RWPE1 (cell line): ENCODE data around the gene EVI5.

ENCODE experiments used
- CTCF ChIA-PET: fragments of 350-600 bp; sonication (Branson Sonifier 250); formaldehyde crosslinking; extraction: SDS; loops from one replicate; lab custom pipeline; 2021; lab: Yijun Ruan, JAX
- POLR2A ChIA-PET: fragments of 400-600 bp; formaldehyde crosslinking; extraction: SDS; loops from one replicate; lab custom pipeline; 2020; ENCODE audit warnings: antibody characterized with exemption; ENCODE audit not compliant: low non-redundant PET; lab: Yijun Ruan, JAX
- DNase-seq: peaks from one replicate; pipeline ENCODE4 v3.0.0; 2012; ENCODE audit warnings: low spot score
- H3K27ac ChIP-seq: fragments of 450-650 bp; 2 replicates; pipeline ENCODE4 v1.5.1; 2017
- TF ChIP-seq, protein P1 (sequence below): fragments of 450-650 bp; conservative IDR thresholded peaks from 2 replicates; pipeline ENCODE4 v1.5.1; 2017; ENCODE audit warnings: low read depth, mild to moderate bottlenecking

EVI5 gene

DNA sequence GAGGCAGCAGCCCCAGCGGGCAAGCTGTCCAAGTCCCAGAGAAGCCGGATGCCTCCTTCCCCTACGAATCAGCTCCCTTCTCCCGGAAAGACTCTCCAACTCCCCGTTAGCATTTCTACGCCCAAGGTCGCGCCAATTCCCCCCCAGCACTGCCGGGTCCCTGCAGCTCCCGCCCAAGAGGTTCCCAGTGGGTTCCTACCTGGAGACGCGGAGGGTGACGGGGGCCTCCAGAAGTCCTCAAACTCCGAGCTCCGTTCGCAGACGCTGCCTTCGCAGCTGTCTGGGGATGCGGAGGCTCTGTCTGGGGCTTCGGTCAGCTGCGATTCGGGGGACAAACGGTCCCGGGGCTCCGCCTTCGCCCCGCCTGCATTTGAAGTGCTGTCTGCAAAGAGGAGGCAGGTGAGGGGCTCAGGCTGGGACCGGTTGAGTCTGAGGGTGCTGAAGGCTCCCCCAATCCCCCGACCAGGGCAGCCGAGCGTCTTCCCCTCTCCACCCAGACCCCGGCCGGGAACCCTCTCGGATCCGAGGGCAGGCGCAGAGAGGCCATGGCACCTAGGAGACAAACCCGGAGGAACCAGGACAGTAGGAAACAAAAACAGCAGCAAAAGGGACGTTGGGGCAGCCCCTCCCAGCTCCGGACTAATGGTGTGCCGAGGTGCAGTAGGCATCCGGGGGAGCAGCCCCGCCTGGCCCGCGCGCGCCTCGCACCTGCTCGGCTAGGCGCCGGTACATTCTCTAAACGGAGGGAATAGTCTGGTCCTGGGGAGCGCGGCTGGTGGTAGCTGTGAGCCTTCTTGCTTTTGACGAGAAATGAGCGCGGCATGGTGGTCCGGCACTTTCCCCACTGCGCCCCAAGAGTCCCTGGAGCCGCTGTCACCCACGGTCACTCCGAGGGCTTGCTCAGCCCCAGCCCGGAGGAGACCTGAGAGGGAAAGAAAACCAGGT lies 302.0 kb downstream of the EVI5 start:
- no peak for DNase-seq
- POLR2A ChIA-PET, result interaction anchor here (0.7 kb wide), 1 partner anchor 712 kb away, joined by 3 read pairs; no protein-coding TSS in a partner anchor
- TF ChIP-seq, protein P1, sequence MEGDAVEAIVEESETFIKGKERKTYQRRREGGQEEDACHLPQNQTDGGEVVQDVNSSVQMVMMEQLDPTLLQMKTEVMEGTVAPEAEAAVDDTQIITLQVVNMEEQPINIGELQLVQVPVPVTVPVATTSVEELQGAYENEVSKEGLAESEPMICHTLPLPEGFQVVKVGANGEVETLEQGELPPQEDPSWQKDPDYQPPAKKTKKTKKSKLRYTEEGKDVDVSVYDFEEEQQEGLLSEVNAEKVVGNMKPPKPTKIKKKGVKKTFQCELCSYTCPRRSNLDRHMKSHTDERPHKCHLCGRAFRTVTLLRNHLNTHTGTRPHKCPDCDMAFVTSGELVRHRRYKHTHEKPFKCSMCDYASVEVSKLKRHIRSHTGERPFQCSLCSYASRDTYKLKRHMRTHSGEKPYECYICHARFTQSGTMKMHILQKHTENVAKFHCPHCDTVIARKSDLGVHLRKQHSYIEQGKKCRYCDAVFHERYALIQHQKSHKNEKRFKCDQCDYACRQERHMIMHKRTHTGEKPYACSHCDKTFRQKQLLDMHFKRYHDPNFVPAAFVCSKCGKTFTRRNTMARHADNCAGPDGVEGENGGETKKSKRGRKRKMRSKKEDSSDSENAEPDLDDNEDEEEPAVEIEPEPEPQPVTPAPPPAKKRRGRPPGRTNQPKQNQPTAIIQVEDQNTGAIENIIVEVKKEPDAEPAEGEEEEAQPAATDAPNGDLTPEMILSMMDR, result no peak
- CTCF ChIA-PET, result interaction anchor here (0.6 to 1.0 kb wide), 3 partner anchors 94 to 349 kb away, joined by 3 read pairs; partner anchors contain the start of gene RPL5
- H3K27ac ChIP-seq, result no peak overlapping the region

DNA sequence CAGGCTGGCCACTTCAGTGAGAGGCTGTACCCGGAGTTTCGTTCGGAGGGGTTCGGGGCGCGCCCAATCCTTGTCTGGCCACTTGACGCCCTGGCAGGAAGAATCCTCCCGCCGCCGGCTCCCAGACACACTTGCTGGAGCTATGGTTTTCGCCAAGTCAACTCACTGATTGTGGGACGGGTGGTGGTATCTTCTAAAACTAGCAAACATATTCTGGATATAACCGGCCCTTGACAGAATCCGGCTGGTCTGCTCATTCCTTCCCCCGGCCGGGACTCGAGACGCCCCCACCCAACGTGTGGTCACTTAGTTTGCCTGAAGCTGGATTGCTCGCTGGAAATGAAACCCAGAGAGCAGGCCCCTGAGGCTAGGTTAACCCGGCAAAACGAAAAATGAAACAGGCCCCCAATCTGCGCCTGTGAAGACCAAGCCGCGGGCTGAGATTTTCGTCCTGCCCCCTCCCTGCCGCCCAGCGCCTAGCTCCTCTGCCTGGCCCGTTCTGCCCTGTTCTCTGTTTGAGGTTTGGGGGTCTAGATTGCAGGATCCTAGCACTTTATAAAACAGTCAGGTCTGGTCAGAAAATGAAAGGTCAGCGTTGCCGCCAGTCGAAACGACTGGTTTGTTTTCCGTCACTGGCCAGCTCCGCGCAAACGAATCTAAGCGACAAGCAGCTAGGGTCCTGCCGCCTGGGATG lies 302.8 kb downstream of the EVI5 start:
- ChIA-PET POLR2A (interaction anchor here (0.7 kb wide), 1 partner anchor 713 kb away, joined by 3 read pairs; no protein-coding TSS in a partner anchor), CTCF (interaction anchor here (0.6 to 1.0 kb wide), 2 partner anchors 178 to 350 kb away, joined by 3 read pairs; partner anchors contain the start of gene RPL5)
- no peak overlapping the region for H3K27ac ChIP-seq
- TF ChIP-seq, protein P1, result no peak
- no peak for DNase-seq

DNA sequence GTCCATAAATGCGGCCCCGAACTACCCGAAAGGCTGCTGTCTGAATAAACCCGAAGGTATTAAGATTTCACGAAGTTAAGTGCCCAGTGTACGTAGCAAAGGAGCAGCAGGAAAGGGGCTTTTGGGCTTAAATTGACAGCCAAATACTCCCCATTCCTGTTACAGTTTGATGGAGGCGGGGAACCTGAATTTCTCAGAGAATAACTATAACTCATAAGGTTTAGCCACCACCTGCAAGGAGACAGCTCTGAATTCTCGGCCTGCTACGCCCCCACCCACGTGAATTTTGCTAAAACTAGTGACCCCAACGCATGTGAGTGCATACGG lies 303.3 kb downstream of the EVI5 start:
- TF ChIP-seq, protein P1, result no peak
- no peak overlapping the region for H3K27ac ChIP-seq
- no peak for DNase-seq
- CTCF ChIA-PET, result interaction anchor here (1.0 kb wide), 1 partner anchor 350 kb away, joined by 3 read pairs; the partner anchor contains the start of gene RPL5
- POLR2A ChIA-PET, result no interaction called here

DNA sequence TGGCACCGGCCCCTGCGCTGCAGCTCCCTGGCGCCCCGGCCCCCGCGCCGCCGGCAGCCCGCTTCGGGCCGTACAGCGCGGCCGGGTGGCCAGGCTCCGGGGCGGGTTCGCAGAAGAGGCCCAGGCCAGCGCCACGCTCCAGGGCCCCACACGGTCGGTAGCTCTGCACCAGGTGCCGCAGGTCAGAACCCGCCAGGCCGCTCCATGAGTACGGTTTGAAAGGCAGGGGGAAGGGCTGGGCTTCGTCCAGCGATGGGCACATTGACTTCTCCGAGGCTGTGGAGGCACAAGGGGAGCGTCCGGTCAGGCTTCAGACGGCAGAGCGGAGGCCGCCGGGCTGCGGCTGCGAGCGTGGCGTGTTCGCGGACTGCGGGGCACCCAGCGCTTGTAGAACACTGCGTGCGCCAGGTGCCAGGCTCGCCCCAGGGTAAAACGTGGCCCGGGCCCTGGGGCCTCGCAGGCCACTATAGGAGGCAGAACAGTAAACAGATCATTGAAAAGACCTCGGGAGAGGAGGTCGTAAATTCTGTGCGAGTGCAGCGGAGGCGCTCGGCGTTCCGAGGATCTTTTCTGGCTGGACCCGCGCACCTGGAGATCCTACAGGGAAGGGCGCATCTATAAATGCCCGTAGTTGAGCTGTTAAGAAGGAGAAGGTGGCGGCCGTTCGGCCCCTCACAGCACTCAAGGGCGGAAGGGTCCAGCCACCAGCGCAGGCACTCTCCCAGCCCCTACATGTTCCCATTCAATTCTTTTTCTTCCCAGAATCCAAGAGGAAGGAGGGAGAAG lies 303.9 kb downstream of the EVI5 start:
- TF ChIP-seq, protein P1, result no peak
- ChIA-PET POLR2A (no interaction called here), CTCF (interaction anchor here (0.6 kb wide), 1 partner anchor 102 kb away, joined by 6 read pairs; no protein-coding TSS in a partner anchor)
- H3K27ac ChIP-seq, result no peak overlapping the region
- no peak for DNase-seq

DNA sequence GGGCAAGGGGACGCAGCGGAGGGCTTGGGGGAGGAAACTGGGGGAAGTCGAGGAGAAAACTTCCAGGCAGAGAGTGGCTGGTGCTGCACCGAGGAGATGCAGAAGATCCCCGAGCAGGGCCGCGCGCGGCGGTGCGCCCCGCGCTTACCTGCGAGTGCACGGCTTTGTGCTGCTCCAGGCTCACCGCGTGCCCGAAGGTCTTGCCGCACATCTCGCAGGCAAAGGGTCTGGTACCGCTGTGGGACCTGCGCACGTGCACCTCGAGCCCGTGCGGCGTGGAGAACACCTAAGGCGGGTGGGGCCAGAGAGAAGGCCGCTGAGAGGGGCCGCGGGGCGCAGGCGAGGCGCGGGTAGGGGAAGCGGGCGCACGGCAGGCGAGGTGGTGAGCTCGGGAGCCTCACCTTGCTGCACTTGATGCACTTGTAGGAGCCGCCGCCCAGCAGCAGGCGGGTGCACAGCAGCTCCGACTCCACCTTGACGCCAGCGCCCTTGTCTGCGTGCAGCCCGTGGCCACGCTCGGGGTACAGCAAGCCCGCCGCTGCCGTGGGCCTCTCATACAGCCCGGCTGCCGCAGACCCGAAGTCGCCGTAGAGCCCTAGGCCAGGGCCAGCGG lies 304.6 kb downstream of the EVI5 start:
- POLR2A ChIA-PET, result no interaction called here
- DNase-seq, result no peak
- CTCF ChIA-PET, result interaction anchor here (0.6 kb wide), 1 partner anchor 103 kb away, joined by 6 read pairs; no protein-coding TSS in a partner anchor
- no peak overlapping the region for H3K27ac ChIP-seq
- TF ChIP-seq, protein P1, result no peak
